NCI-H2081 treated with DMSO at 0.1 percent for 48 hours (cell line): Measurements from ENCODE around the gene LRRC45.

Experiments
- DNase-seq: peaks from one replicate; lab custom pipeline; 2025; lab: John Stamatoyannopoulos, UW

LRRC45 gene

GRCh38 chr17:81994593-81995462 is 28.3 kb upstream of the LRRC45 start:
- DNase-seq, result no peak

- DNase-seq, result no peak
Measured at GRCh38 chr17:81995463-81996231, 27.5 kb upstream of the LRRC45 start.

GRCh38 chr17:81996232-81996756 is 26.8 kb upstream of the LRRC45 start:
- DNase-seq, result no peak

DNA sequence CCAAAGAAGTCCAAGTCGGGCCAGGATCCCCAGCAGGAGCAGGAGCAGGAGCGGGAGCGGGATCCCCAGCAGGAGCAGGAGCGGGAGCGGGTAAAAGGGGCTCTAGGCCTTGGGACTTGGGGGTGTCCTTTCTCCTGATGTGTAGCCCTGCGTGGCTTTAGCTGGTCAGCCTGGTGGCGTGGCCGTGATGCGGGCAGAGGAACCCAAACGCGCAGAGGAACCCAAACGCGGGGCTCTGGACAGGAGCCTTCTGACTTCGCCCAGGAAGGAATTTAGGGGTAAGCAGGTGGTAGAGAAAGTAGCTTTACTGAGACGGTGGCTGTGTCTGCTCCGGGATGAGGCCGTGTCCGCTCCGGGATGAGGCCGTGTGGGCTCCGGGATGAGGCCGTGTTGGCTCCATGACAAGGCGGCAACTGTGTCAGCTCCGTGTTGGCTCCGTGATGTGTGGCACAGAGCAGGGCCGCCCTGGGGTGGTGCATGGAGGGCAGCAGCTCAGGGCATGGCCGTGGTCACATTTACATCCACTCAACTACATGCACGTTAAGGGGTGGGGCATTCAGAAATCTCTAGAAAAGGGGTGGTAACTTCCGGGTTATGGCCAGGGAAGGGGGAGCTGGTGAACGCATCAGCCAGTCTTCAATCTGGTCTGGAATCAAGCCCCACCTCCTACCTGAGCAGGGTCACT is 26.2 kb upstream of the LRRC45 start:
- no peak for DNase-seq

DNA sequence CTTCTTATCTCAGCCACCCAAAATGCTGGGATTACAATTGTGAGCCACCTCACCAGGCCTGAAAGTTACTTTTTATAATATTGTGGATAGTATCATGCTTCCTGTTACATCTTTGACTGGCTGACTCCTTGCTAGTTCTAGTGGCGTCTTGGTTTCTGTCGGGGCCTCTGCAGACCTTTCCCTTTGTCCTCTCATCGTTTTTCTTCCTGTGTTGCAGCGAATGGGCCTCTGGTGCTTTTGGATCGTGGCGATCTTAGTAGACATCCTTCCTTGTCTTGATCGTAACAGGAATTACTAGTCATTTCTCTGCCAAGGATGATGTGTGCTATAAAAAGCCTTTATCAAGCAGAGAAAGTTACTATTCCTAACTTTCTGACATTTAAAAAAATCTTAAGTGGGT is 24.9 kb upstream of the LRRC45 start:
- DNase-seq, result no peak

- DNase-seq, result no peak
Measured at GRCh38 chr17:81998691-81999438, 24.2 kb upstream of the LRRC45 start.

DNA sequence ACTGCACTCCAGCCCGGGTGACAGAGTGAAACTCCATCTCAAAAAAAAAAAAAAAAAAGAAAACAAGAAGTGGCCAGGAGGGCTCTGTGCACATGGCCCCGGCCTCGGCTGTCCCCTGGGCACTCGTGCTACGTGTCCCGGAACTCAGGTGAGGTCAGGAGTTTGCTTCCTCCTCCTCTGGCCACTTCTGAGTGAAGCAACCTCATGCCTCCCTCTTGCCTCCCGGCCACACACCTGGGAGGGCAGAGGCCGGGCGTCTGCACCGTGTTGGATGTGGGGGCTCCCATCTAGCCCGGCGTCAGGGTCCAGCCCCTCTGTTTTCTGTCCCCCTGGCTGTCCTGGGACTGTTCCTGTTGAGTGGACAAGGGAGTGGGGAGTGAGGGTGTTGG is 23.5 kb upstream of the LRRC45 start:
- DNase-seq, result no peak

DNA sequence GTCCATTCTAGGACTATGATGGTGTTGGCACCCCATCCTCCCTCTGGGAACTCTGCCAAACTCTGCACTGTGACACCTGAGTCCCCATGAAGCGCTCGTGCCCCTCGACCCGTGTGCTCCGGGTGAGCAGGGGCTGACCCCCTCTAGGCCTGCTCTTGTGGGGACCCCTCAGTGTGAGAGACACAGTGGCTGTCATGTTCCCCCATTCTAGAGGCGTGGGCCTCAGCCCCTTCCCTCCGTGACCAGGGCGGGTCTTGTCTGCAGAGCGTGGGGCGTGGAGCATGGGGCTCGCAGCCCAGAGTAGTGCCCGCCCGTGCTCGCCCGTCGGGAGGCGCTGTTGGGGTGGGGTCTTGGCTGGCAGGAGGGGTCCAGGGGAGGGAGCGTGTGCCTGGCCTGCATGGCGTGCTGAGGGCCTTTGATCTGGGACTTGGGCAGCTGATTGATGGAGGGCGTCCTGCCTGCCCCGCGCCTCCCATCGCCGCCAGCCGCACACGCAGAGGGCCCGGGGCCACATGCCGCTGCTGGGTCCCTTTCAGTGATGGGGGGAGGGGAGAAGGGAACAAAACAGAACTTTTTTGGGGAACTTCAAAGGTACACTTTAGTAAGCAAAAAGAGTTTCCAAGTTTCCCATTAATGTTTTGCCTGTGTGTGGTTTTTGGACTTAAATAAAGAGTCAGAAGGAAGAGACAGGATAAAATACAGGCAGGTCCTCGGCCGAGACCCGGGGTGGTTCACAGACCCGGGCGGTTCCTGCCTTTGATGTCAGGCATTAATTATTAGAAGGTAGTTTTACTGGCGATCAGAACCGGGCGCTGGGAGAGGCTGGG is 22.9 kb upstream of the LRRC45 start:
- DNase-seq, result no peak

- no peak for DNase-seq
Measured at GRCh38 chr17:82000803-82001570, 22.1 kb upstream of the LRRC45 start.

- no peak for DNase-seq
Measured at GRCh38 chr17:82001571-82002056, 21.5 kb upstream of the LRRC45 start.

GRCh38 chr17:82003411-82004381 is 19.4 kb upstream of the LRRC45 start:
- DNase-seq, result no peak

DNA sequence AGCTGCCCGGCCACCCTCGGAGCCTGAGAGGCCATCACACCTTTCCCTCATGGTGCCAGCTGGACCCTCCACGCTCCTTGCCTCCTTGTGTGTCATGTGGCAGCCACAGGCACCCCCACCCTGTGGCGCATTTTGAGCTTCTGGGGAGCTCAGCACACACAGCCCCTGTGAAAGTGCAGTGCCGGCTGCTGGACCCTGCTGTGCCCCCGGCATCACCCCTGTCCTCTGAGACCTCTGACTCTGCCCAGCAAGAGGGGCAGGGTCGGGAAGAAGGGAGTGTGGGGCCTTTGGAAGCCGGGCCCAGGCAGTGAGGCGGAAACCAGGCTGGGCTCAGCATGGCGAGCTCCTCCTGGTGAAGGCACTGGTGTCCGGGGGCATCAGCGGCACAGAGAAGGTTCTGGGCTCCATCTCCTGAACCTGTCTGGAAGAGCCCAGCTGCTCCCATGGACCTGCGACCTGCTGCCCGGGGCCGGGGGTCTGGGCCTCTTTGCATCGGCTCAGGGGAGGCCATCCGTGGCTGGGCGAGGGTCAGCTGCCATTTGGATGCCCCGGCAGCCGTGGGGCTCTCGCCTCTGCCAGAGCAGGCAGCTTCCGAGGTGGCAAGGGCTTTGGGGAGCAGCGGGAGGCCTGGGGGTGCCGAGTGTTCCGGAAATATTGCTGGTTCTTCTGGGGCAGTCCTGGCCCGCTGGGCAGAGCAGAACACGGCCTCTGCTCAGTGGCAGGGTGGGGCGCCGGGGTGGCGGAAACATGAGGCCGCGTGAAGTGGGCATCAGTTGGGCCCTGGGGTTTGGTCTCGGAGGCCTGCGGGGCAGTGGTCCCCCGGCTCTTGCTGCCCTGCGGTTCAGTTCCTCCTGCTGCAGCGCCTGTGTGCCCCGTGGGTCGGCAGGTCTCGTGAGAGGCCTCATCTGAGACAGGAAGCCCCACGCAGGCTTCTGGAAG is 18.3 kb upstream of the LRRC45 start:
- no peak for DNase-seq

- DNase-seq, result no peak
Measured at GRCh38 chr17:82005701-82006348, 17.3 kb upstream of the LRRC45 start.

- no peak for DNase-seq
Measured at GRCh38 chr17:82006468-82007227, 16.5 kb upstream of the LRRC45 start.

GRCh38 chr17:82007228-82007494 is 15.9 kb upstream of the LRRC45 start:
- DNase-seq, result no peak

DNA sequence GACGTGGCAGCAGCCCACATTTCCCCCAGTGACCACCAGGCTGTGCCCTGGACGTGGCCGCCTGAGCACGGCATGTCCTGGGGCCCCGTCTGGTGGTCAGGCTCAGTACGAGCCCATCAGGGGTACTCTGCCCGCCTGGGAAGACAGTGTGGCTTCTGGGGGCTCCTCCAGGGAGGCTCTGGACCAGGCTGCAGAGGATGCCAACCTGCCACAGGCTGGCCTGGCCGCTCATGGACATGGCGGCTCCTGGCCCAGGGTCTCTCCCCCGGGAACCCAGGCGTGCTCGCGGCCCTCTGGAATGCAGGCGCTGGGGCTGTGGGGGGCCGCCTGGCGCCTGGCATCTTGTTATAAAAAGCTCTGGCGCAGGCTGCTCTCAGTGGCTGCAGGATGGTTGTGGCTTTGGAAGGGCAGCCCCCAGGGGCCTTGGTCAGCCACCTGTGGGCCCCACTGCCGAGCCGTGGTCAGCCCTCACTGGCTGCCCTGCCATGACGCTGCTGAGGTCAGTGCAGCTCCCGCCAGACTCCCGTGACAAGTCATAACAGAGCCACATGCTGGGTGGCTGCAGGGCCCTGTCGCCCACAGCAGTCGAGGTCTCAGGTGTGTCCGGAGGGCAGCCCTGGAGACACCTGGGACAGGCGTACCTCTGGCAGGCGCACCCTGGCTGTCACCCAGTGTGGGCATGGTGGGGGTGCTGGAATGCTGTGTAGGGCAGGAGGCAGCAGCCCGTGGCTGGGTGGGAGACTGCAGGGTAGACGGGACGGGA is 15.4 kb upstream of the LRRC45 start:
- no peak for DNase-seq
